Measurements from ENCODE around the gene FOXK1.
"Not testable (repeated sequence)": the region's sequence is repeated elsewhere in the genome, so short reads cannot be mapped to it uniquely, and the experiment has no call there.

FOXK1 gene

GRCh38 chr7:4657640-4658417, 24.3 kb upstream of the FOXK1 start:
- H3K27ac Mint-ChIP-seq, result no peak overlapping the region
- H3K9me3 Mint-ChIP-seq, result peaks cover 22% of the 10 kb centered on the region
- no peaks in the 10 kb centered on the region for H3K4me1 Mint-ChIP-seq (ENCODE audit: low read depth)
- DNase-seq, result no peak
- H3K36me3 Mint-ChIP-seq (ENCODE audit: low read depth), result peaks cover 3% of the 10 kb centered on the region
- H3K27me3 Mint-ChIP-seq, result peaks cover 2% of the 10 kb centered on the region
- H3K4me3 Mint-ChIP-seq, result no peak overlapping the region

DNA sequence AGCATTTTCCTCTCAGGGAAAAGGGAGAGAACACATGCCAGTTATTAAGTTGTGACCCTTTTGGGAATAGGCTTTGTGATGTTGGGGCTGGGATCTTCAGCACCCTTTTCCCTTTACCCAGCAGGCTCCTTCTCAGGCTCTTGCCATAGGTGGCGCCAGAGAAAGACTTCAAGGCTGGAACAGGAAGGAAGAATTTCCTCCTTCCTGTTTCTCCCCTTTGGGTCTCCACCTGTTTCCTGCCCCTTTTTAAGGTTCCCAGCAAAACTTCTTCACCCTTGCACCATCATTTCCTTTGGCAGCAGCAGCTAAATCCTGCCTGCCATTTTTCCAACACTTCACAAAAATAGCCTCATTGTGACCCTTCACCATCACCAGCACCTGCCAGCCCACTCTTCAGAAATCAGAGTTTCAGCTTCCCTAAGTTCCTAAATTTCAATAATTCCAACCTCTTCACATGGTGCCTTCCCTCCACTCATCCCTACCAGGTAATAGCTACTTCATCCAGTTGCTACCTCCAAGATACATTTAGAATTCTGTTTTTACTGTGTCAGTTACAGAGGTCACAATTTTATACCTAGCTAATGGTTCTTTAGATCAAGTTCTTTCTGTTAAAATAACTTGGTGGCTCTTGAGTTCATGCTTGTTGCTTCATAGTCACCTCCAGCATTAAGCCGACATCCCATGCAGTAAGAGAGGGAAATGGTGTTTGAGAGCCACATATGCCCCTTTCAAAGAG, 22.4 kb upstream of the FOXK1 start:
- no peak overlapping the region for H3K27ac Mint-ChIP-seq
- no peak overlapping the region for H3K4me3 Mint-ChIP-seq
- H3K9me3 Mint-ChIP-seq, result peaks cover 22% of the 10 kb centered on the region
- H3K36me3 Mint-ChIP-seq (ENCODE audit: low read depth), result peaks cover 3% of the 10 kb centered on the region
- peaks cover 10% of the 10 kb centered on the region for H3K4me1 Mint-ChIP-seq (ENCODE audit: low read depth)
- peaks cover 2% of the 10 kb centered on the region for H3K27me3 Mint-ChIP-seq
- DNase-seq, result no peak

GRCh38 chr7:4661871-4662270, 20.2 kb upstream of the FOXK1 start:
- peaks cover 12% of the 10 kb centered on the region for H3K4me1 Mint-ChIP-seq (ENCODE audit: low read depth)
- no peak overlapping the region for H3K27ac Mint-ChIP-seq
- H3K9me3 Mint-ChIP-seq, result peaks cover 22% of the 10 kb centered on the region
- H3K36me3 Mint-ChIP-seq (ENCODE audit: low read depth), result peaks cover 3% of the 10 kb centered on the region
- DNase-seq, result no peak
- no peak overlapping the region for H3K4me3 Mint-ChIP-seq
- no peaks in the 10 kb centered on the region for H3K27me3 Mint-ChIP-seq

DNA sequence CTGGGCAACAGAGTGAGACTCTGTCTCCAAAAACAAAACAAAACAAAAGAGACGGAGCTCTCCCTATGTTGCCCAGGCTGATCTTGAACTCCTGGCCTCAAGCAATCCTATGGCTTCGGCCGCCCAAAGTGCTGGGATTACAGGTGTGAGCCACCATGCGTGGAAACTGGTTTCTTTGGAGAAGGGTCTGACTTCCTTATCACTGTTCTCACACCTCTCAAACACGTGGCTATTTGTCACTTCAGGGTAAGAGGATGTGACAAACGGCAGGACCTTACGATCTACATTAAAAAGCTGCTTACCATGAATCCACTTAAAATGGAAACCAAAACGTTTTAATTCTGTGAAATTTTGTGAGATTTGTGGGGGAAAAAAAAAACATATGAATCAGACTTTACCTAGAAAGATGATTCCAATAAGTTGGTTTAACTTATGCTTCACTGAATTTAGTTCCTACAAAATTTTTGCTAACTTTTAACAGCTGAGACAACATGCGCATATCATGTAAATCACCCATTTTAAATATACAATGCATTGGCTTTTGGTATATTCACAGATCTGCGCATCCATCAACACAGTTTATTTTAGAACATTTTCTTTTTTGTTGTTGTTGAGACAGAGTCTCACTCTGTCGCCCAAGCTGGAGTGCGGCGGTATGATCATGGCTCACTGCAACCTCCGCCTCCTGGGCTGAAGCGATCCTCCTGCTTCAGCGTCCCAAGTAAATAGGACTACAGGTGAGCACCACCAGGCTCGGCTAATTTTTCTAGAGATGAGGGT, 18.7 kb upstream of the FOXK1 start:
- no peaks in the 10 kb centered on the region for H3K27me3 Mint-ChIP-seq
- peaks cover 3% of the 10 kb centered on the region for H3K36me3 Mint-ChIP-seq (ENCODE audit: low read depth)
- peak overlapping the region; percentile 50 for H3K27ac Mint-ChIP-seq
- H3K9me3 Mint-ChIP-seq, result peaks cover 12% of the 10 kb centered on the region
- peaks cover 12% of the 10 kb centered on the region for H3K4me1 Mint-ChIP-seq (ENCODE audit: low read depth)
- no peak for DNase-seq
- H3K4me3 Mint-ChIP-seq, result no peak overlapping the region

DNA sequence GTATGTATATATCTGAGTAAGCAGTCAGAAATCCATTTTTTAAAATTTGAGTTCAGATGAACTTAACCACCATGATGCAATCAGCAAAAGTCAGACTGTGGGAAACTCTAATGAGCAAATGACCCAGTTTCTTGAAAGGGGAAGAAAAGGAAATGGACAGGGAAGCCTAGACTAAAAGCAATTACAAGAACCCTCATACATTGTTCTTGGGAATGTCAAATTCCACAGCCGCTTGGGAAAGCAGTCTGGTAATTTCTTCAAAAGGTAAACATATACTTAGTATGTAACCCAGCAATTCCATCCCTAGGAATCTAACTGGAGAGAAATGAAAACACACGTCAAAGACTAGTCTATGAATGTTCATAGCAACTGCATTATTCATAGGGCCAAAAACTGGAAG, 16.4 kb upstream of the FOXK1 start:
- Mint-ChIP-seq H3K4me1 (ENCODE audit: low read depth) (peaks cover 12% of the 10 kb centered on the region), H3K36me3 (ENCODE audit: low read depth) (no peaks in the 10 kb centered on the region), H3K9me3 (no peaks in the 10 kb centered on the region), H3K27ac (no peak overlapping the region), H3K4me3 (no peak overlapping the region), H3K27me3 (no peaks in the 10 kb centered on the region)
- DNase-seq, result no peak

DNA sequence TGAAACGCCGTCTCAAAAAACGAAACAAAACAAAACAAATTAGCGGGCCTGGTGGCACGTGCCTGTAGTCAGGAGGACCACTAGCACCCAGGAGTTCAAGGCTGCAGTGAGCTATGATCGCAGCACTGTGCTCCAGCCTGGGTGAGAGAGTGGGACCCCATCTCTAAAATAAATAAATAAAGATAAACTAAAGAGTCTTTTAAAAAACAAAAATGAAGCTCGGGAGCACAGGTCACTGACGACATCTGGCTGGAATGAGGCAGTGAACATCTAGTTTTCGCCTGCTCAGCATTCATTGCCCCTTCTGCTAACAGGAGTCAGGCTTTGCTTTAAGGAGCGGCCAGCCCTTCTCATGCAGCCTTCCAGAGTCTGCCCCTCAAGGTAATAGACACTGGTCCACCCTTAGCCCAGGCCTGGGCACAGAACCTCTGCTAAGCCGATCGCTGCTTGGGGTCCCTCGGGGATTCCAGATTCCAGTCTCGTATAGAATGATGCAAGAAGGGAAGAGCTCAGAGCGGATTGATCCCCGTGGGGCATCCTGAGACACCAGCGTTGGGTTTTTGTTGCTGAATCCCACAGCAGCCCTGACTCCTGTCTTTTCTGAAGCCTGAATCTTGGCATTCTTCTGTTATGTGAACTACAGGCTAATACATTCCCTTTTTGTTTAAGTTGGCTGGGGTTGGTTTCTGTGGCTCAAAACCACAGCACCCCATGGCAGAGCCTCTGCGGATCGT, 14.2 kb upstream of the FOXK1 start:
- no peak for DNase-seq
- Mint-ChIP-seq H3K9me3 (peaks cover 6% of the 10 kb centered on the region), H3K4me3 (no peak overlapping the region), H3K36me3 (ENCODE audit: low read depth) (no peaks in the 10 kb centered on the region), H3K4me1 (ENCODE audit: low read depth) (peaks cover 12% of the 10 kb centered on the region), H3K27ac (no peak overlapping the region), H3K27me3 (no peaks in the 10 kb centered on the region)

DNA sequence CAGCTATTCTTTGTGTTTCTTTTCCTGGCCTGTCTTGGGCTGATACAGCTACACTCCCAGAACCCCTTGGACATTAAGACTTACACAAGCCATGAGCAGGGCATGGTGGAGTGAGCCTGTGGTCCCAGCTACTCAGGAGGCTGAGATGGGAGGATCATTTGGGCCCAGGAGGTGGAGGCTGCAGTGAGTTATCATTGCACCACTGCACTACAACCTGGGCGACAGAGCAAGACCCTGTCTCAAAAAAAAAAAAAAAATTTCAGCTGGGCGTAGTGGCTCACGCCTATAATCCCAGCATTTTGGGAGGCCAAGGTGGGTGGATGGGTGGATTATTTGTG, 13.6 kb upstream of the FOXK1 start:
- no peak overlapping the region for H3K27ac Mint-ChIP-seq

GRCh38 chr7:4670791-4671190, 11.3 kb upstream of the FOXK1 start:
- H3K27ac Mint-ChIP-seq, result no peak overlapping the region
- H3K27me3 Mint-ChIP-seq, result no peaks in the 10 kb centered on the region
- H3K4me3 Mint-ChIP-seq, result no peak overlapping the region
- no peaks in the 10 kb centered on the region for H3K36me3 Mint-ChIP-seq (ENCODE audit: low read depth)
- DNase-seq, result no peak
- H3K9me3 Mint-ChIP-seq, result peaks cover 6% of the 10 kb centered on the region
- H3K4me1 Mint-ChIP-seq (ENCODE audit: low read depth), result no peaks in the 10 kb centered on the region

More for the DNA sequence above, 13.6 kb upstream of the FOXK1 start:
- Mint-ChIP-seq H3K27me3 (no peaks in the 10 kb centered on the region), H3K9me3 (peaks cover 6% of the 10 kb centered on the region), H3K36me3 (ENCODE audit: low read depth) (no peaks in the 10 kb centered on the region), H3K4me3 (no peak overlapping the region), H3K4me1 (ENCODE audit: low read depth) (peaks cover 9% of the 10 kb centered on the region)
- no peak for DNase-seq

DNA sequence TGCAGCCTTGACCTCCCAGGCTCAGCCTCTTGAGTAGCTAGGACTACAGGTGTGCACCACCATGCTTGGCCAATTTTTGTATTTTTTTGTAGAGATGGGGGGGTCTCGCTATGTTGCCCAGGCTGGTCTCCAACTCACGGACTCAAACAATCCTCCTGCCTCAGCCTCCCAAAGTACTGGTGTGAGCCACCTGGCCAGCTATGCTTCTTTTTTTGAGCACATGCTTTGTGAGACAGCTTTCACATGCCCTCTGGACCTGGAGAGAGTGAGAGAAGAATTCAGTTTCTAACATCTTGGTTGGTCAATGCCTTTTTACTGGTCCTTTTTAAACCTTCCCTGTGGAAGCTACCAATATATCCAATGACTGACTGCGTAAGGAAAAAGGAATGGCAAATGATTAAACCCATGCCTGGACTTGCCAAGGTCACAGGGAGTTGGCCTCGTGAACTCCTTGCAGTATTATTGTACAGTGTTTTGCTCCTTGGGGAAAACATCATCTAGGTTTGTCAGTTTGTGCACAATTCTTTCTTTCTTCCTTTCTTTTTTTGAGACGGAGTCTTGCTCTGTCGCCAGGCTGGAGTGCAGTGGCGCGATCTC, 6.2 kb upstream of the FOXK1 start:
- H3K4me3 Mint-ChIP-seq, result no peak overlapping the region
- DNase-seq, result no peak
- no peak overlapping the region for H3K27ac Mint-ChIP-seq
- no peaks in the 10 kb centered on the region for H3K36me3 Mint-ChIP-seq (ENCODE audit: low read depth)
- H3K9me3 Mint-ChIP-seq, result peaks cover 5% of the 10 kb centered on the region
- H3K4me1 Mint-ChIP-seq (ENCODE audit: low read depth), result no peaks in the 10 kb centered on the region
- H3K27me3 Mint-ChIP-seq, result no peaks in the 10 kb centered on the region

DNA sequence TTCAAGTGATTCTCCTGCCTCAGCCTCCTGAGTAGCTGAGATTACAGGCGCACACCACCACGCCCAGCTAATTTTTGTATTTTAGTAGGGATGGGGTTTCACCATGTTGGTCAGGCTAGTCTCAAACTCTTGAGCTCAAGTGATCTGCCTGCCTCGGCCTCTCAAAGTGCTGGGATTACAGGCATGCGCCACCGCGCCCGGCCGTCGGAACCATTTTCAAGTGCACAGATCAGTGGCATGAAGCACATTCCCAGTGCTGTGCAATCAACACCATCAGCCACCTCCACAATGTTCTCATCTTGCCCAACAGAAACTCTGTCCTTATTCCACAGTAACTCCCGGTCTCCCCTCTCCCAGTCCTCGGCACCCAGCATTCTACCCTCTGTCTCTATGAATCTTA, 4.6 kb upstream of the FOXK1 start:
- H3K4me1 Mint-ChIP-seq (ENCODE audit: low read depth); H3K36me3 Mint-ChIP-seq (ENCODE audit: low read depth); H3K27me3 Mint-ChIP-seq; H3K9me3 Mint-ChIP-seq; H3K4me3 Mint-ChIP-seq; H3K27ac Mint-ChIP-seq; DNase-seq: not testable (repeated sequence)

GRCh38 chr7:4681218-4681851, 760 bp upstream of the FOXK1 start:
- peaks cover 24% of the 10 kb centered on the region for H3K4me1 Mint-ChIP-seq (ENCODE audit: low read depth)
- H3K36me3 Mint-ChIP-seq (ENCODE audit: low read depth), result peaks cover 25% of the 10 kb centered on the region
- no peak for DNase-seq
- H3K27ac Mint-ChIP-seq, result peak overlapping the region; percentile 85
- peaks cover 2% of the 10 kb centered on the region for H3K9me3 Mint-ChIP-seq
- H3K27me3 Mint-ChIP-seq, result no peaks in the 10 kb centered on the region
- peak overlapping the region; percentile 79 for H3K4me3 Mint-ChIP-seq

DNA sequence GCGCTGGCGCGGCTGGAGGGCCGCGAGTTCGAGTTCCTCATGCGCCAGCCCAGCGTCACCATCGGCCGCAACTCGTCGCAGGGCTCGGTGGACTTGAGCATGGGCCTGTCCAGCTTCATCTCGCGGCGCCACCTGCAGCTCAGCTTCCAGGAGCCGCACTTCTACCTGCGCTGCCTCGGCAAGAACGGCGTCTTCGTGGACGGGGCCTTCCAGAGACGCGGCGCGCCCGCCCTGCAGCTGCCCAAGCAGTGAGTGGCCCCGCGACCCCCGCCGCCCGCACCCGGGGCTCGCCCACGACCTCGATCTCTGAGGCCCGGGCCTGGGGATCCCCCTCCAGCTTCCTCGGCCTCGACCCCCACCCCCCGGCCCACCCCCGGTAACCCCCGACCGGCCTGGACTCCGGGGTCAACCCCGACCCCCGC, 537 bp downstream of the FOXK1 start:
- Mint-ChIP-seq H3K27me3 (no peaks in the 10 kb centered on the region), H3K36me3 (ENCODE audit: low read depth) (peaks cover 28% of the 10 kb centered on the region), H3K27ac (peak overlapping the region; percentile 61), H3K4me1 (ENCODE audit: low read depth) (peaks cover 34% of the 10 kb centered on the region), H3K9me3 (peaks cover 2% of the 10 kb centered on the region), H3K4me3 (peak overlapping the region; percentile 90)
- peak; percentile 72 for DNase-seq

GRCh38 chr7:4683043-4683883, 1.2 kb downstream of the FOXK1 start:
- Mint-ChIP-seq H3K4me3 (peak overlapping the region; percentile 90), H3K27ac (peak overlapping the region; percentile 97), H3K27me3 (no peaks in the 10 kb centered on the region), H3K9me3 (peaks cover 2% of the 10 kb centered on the region), H3K4me1 (ENCODE audit: low read depth) (peaks cover 39% of the 10 kb centered on the region), H3K36me3 (ENCODE audit: low read depth) (peaks cover 32% of the 10 kb centered on the region)
- peak; percentile 50 for DNase-seq
